ENCODE measurements around the gene FAM174C.

Gene FAM174C

DNA sequence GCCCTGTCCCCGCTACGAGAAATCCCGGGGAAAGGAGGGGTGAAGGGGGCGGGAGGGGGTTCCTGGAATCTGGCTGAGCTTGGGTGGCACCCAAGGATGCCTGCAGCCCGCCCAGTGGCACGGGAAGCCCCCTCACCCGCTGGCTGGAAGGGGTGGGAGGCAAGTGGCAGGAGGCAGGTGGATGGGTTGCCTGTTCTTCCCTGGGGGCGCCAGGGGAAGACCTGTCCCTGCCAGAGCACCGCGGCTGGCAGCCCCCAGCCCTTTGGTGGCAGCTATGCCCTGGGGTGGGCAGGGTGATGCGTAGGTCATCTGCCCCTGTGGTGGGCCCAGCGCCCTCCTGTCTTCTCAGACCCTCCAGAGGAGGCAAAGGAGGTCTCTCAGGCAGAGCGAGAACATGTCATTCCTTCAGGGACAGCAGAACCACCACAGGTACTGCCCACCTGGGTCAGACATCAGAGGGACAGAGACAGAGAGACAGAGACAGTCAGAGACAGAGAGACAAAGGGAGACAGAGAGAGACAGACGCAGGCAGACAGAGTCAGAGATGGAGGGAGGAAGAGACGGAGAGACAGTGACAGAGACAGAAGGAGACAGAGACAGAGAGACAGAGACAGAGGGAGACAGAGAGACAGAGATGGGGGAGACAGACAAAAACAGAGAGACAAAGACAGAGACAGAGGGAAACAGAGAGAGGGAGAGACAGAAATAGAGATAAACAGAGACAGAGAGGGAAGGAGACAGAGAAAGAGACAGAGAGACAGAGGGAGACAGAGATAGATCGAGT lies 47.1 kb downstream of the FAM174C start:
- DNase-seq (ENCODE audit: low read depth), result no peak

DNA sequence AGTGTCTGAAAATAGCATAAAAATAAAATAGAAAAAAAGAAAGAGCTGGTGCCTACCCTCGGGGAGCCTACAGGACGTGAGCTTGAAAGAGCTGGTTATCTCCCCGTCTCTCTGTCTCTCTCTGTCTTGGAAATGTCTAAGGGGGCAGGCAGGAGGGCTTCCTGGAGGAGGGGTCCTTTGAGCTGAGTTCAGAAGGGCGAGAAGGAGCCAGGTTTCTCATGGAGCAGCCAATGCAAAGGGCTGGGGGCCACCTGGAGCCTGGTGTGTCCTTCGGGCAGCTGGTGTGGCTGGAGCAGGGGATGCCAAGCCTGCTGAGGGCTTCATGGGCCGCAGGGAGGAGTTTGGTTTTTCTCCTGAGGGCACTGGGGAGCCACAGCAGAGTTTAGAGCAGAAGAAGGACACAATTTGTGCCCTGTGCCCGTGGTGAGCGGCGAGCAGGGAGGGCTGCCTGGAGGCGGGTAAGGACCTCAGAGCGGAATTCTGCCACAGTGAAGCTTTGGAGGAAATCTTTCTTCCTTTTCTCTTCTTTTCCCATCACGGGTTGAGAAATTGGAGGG lies 49.0 kb downstream of the FAM174C start:
- no peak for DNase-seq (ENCODE audit: low read depth)

DNA sequence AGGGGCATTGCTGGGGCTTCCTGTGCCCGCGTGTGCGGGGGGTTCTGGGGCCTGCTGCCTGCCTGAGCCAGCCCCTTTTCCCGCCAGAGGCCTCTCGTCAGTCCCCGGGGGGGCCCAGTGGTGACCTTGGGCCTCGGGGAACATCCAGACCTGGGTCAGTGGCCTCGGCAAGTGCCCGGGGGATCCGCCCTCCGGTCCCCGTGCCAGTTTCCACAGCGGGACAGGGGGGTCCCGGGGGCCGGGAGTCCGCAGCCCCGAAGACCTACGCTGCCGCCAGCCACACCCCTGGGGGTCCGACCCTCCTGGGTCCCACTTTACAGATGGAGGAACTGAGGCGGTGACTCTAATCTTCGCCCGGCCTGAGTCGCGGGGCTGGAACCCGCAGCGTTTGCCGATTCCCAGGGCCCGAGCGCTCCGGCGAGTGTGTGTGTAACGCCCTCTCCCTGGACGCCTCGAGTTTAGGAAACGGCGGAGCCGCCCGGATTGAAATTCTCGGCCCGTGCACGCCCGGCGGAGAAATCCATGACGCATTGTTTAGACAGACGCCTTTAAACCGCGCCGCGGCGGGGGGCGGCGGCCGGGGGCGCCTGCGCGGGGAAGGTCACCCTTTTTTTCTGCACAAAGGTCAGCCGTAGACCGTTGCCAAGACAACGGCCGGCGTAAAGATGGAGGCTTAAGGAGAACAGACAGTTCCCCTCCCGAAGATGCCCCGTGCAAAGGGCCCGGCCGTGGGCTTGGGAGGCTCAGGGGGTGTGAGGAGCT lies 49.7 kb downstream of the FAM174C start:
- DNase-seq (ENCODE audit: low read depth), result peak; percentile 80

DNA sequence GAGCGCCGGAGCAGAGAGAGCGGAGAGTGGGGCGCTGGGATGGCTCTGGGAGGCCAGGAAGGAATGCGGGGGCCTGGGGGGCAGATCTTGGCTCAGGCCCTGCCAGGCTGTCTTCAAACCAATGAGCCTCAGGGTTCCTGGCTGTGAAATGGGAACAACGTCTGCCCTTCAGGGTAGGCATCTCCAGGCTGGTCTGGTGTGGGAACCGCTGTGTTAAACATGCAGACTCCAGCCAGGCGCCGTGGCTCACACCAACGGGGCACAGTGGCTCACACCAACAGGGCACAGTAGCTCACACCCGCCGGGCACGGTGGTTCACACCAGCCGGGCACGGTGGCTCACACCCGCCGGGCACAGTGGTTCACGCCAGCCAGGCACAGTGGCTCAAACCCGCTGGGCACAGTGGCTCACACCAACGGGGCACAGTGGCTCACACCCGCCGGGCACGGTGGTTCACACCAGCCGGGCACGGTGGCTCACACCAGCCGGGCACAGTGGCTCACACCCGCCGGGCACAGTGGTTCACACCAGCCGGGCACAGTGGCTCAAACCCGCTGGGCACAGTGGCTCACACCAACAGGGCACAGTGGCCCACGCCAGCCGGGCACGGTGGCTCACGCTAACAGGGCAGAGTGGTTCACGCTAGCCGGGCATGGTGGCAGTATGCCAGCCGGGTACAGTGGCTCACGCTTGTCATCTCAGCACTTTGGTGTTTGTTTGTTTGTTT lies 50.4 kb downstream of the FAM174C start:
- no peak for DNase-seq (ENCODE audit: low read depth)

DNA sequence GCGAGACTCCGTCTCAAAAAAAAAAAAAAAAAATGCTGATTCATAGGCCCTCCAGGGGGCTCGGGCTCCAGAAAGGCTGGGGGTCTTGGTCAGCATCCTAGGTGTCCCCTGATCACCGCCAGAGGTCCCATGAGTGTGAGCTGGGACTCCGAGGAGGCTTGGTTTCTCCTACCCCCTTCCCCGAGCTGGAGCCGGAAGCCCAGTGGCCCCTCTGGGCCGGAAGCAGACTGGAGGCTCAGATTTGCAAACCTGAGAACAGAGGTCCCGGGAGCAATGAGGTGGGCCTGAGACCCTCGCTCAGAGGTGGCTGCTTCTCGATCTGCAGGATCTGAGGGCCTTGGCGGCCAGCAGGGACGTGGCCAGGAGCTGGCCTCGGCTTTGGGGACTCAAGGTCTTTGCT lies 51.8 kb downstream of the FAM174C start:
- no peak for DNase-seq (ENCODE audit: low read depth)

Measured in amniotic epithelial cell (primary cell).